ENCODE data around the gene PWWP2B.

PWWP2B gene

GRCh38 chr10:132461683-132462231 is 64.8 kb downstream of the PWWP2B start:
- no peak for DNase-seq

GRCh38 chr10:132462463-132463332 is 65.7 kb downstream of the PWWP2B start:
- no peak for DNase-seq

- DNase-seq, result no peak
Measured at GRCh38 chr10:132463333-132464255, 66.6 kb downstream of the PWWP2B start.

GRCh38 chr10:132464256-132465192 is 67.5 kb downstream of the PWWP2B start:
- DNase-seq, result no peak

GRCh38 chr10:132465193-132465888 is 68.3 kb downstream of the PWWP2B start:
- no peak for DNase-seq

- no peak for DNase-seq
Measured at GRCh38 chr10:132465889-132466519, 69.0 kb downstream of the PWWP2B start.

GRCh38 chr10:132466520-132467463 is 69.8 kb downstream of the PWWP2B start:
- DNase-seq, result no peak
